Measurements from ENCODE around the gene PATL1. TPM values are rescaled to one million over a fixed set of nuclear protein-coding genes. Genes with fewer than 3 reads are reported as not detected.

PATL1 gene
- total and polyA plus RNA-seq, 2 of the 8 experiments (the other 6 are each of a cell fraction or from before 2014, with no cell fraction given), result 30.4 to 33.4 TPM

- TF ChIP-seq KDM5A (IDR thresholded peaks at IDR 0.05; ENCODE audit: low read length), result no peak
- TF ChIP-seq ZNF274 (IDR thresholded peaks at IDR 0.05; ENCODE audit: borderline replicate concordance, extremely low read depth, low read length), result no peak
Measured at GRCh38 chr11:59707371-59707770, 38.5 kb upstream of the PATL1 start (continued).

All from H1 (cell line).